ENCODE data around the gene SLC7A6OS.
"Not testable (repeated sequence)": the region's sequence is repeated elsewhere in the genome, so short reads cannot be mapped to it uniquely, and the experiment has no call there.

Gene SLC7A6OS

DNA sequence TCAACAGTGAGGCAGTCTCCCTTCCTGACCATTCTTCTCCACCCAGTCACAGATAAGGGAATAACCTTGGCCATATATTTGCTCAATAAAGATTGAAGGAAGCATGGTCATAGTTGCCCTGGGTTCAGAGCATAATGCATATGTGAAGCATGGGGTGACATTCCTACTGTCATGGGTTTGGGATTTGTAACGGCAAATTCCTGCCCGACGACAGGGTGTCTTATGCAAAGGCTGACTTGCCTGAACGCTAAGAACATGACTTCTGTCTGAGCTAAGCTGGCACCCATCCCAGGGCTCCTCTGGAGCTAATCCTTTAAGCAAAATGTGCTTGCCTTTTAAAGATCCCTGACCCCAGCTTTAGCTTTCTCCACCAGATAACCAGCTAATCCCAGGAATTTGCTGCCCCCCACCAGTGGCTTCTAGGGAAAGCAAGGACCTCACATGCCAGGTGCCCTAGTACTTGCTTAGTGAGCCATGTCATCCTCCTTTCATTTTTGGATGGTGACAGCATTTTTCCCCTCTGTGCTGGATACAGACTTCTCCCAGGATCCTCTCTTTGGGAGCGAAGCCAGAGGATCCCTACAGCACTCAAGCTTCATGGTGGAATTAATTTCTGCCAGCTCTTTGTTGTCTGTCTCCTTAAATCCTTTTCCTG is 11.7 kb downstream of the SLC7A6OS start:
- DNase-seq (ENCODE audit: low read depth in 2 of 2) = no peak

DNA sequence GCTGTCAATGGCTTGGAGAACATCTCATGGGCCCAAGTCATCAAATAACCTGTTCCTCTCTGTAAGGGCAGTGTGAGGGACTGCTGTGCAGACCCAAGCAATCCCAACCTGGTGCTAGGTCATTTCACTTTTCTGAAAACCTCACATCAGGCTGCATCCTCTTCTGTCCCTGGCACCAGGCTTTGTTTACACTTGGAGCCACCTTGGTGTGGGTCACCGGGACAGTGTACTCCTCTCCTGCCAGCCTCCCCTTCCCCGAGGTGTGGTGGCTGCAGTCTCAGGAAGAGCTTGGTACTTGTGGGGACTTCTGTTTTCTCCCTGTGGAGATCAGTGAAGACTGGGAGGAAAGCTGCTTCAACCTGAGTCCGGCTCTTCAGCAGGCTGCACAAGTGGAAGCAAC is 12.4 kb downstream of the SLC7A6OS start:
- DNase-seq (ENCODE audit: low read depth in 2 of 2) = no peak

DNA sequence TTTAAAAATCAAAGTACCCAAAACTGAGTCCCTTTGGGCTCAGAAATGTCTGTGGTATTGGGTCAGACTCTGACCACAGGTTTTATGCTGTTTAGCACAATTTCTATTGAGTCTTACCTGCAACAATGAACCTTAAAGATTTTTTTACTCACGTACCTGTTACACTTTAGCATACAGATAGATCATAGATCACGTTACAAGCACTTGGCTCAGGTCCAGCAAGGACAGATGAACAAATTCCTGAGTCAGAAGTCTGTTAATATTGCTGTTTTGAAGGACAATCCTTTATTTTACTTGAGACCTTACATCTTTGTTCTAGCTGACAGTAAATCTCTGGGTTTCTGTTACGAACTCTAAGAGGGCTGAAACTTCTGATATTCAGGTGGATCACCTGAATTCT is 12.8 kb downstream of the SLC7A6OS start:
- no peak for DNase-seq (ENCODE audit: low read depth in 2 of 2)

DNA sequence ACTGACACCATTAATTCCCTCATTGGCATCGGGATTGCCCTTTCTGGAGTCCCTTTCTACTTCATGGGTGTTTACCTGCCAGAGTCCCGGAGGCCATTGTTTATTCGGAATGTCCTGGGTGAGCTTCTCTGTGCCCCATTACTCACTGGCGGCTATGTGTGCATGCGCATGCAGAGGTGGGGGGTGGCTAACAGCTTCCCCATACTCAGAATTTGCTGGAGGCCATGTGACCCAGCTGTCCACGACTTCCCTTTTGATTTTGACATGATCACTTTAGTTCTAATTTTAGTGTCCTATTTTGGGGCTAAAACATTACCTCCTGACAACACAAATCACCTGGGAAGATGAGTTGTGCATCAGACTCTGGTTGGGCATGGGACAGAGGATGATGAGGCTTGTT is 14.1 kb downstream of the SLC7A6OS start:
- no peak for DNase-seq (ENCODE audit: low read depth in 2 of 2)

DNA sequence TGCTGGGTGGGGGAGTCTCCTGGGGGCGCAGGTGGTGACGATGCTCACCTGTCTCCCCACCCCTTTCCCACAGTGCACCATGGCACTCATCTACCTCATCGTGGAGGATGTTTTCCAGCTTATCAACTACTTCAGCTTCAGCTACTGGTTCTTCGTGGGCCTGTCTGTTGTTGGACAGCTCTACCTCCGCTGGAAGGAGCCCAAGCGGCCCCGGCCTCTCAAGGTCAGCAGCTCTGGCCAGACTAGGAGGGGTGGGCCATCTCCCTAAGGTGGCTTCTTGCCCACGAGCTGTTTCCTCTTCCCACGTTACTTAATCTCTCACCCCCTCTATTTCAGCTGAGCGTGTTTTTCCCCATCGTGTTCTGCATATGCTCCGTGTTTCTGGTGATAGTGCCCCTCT is 14.5 kb downstream of the SLC7A6OS start:
- DNase-seq (ENCODE audit: low read depth in 2 of 2) = no peak

DNA sequence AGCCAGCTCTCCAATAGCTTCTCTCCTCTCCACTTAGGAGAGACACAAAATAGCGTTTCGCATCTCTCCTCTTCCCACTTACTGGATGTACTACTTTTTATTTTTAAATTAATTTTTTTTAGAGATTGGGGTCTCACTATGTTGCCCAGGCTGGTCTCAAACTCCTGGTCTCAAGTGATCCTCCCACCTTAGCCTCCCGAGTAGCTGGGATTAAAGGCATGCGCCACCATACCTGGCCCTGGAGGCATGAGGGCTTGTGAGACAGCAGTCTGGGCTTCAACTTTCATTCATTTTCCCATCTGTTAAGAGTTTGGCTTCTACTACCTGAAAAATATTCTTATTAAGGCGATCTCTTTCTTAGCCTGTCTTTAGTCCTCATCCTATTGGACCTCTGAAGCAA is 18.3 kb downstream of the SLC7A6OS start:
- DNase-seq (ENCODE audit: low read depth in 2 of 2) = no peak

DNA sequence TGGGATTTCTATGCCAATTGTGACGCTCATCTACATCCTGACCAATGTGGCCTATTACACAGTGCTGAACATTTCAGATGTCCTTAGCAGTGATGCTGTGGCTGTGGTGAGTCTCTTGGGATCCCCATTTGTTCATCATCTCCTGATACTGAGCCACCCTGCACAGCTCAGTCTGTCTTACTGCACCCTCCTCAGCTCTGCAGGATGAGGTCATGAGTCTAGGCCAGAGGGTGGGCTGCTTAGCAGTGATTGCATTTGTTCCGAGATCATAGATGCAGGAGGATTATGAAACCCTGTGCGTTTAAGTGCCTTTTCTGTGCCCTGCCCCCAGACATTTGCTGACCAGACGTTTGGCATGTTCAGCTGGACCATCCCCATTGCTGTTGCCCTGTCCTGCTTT is 19.5 kb downstream of the SLC7A6OS start:
- DNase-seq (ENCODE audit: low read depth in 2 of 2) = no peak

GRCh38 chr16:68290450-68290849 is 20.3 kb downstream of the SLC7A6OS start:
- DNase-seq (ENCODE audit: low read depth in 2 of 2) = no peak

DNA sequence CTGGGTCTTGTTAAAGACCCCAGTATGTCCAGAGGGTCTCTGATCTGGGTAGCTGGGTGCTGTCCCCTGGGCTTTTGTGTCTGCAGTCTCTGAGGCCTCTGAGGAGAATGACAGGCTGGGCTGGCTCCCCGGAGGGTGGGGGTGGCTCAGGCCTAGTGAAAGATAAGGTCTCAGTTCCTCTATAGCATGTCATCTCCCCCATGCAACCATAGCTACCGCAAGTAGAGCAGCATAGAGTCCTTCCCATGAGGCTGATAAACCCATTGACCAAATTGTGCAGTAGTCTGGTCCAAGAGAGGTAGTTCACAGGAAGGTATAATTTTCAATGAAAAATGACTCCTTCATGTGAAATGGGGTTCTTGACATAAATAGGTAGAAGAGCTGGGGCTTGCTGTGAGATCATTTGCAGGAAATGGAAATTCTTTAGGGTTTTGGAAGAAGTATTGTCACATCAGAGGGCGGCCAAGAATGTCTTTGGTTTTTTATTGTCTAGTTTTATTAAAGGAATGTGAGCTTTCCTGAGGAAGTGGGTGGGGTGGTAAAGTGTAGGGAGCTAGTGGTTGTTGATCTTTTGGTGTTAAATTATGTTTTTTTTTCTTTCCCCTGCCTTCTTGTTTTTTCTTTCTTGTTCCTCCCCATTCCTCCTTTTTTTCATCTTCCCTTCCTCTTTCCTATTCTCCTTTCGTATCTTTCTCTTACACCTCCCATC is 21.0 kb downstream of the SLC7A6OS start:
- peak; percentile 40 to 62 for DNase-seq (ENCODE audit: low read depth in 2 of 2)

DNA sequence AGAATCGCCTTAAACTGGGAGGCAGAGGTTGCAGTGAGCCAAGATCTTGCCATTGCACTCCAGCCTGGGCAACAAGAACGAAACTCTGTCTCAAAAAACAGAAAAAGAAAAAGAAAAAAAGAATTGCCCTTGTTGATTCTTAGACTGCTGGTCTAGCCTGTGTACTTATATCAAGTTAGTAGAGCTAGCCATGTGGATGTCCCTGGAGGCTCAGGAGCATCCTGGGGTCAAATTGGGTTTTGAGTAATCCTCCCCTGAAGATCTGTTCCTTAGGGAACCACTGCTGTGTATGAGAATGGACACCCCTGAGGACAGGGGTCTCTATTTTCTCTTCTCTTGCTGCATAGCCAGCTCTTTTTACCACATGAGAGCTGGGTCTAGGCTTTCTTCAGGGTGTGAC is 21.5 kb downstream of the SLC7A6OS start:
- no peak for DNase-seq (ENCODE audit: low read depth in 2 of 2)

GRCh38 chr16:68288796-68289195 is 21.9 kb downstream of the SLC7A6OS start:
- not testable (repeated sequence) for DNase-seq (ENCODE audit: low read depth in 2 of 2)

- DNase-seq (ENCODE audit: low read depth in 2 of 2) = no peak
Observed at GRCh38 chr16:68288252-68288650, 22.5 kb downstream of the SLC7A6OS start.

- no peak for DNase-seq (ENCODE audit: low read depth in 2 of 2)
Observed at GRCh38 chr16:68287276-68288251, 23.2 kb downstream of the SLC7A6OS start.

- DNase-seq (ENCODE audit: low read depth in 2 of 2) = no peak
Observed at GRCh38 chr16:68286153-68287074, 24.3 kb downstream of the SLC7A6OS start.

- no peak for DNase-seq (ENCODE audit: low read depth in 2 of 2)
Observed at GRCh38 chr16:68285683-68286082, 25.1 kb downstream of the SLC7A6OS start.

- DNase-seq (ENCODE audit: low read depth in 2 of 2) = no peak
Observed at GRCh38 chr16:68284847-68285246, 25.9 kb downstream of the SLC7A6OS start.

DNA sequence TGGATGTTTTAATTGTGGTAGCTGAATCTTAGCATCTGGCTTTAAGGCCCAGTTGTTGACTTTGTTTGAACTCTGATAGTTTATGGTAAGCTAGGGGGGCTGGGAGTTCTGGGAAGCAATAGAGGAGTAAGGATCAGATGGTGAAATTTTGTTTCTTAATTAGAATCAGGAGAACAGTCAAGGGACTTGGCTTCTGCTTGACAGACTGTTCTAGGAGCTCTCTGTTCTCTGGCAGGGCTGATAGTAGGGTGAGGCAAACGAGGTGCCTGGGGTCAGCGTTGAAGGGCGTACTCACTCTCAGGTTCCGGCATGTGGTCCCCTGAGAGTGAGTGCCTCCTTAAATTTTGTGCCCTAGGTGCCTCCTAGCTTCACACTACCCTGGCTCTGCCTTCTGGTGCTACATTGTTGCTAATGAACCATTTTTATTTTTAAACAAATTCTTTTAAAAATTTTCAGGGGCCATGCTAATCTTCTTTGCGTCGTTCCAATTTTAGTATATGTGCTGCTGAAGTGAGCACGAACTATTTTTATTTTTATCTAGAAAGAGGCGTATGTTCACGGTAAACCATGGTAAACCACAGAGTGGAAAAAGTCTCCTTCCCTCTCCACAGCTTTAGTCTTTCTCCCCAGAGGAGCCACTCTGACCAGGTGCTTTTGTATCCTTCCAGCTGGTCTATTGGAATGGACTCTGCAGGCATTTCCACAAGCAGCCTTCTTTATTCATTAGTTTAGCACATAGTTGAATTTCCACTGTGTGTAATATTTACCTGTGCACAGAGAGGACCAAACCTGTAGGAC is 26.7 kb downstream of the SLC7A6OS start:
- DNase-seq (ENCODE audit: low read depth in 2 of 2) = no peak

DNA sequence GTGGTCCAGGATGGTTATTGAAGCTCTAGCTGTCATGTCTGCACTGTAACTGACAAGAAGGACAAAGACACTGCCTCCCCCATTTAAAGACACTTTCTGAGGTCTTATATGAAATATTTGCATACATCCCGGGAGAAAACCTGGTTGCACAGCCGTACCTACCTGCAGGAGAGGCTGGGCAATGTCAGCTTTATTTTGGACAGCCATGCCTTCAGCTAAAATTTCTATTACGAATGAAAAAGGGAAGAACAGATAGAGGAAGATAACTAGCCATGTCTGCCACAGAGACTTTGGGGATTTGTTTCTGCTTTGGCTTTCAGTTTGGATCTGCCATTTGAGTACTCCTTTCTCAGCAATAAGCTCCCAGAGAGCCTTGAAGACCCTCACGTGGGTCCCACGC is 27.4 kb downstream of the SLC7A6OS start:
- DNase-seq (ENCODE audit: low read depth in 2 of 2) = no peak

- DNase-seq (ENCODE audit: low read depth in 2 of 2) = no peak
Observed at GRCh38 chr16:68282064-68282452, 28.7 kb downstream of the SLC7A6OS start.

DNA sequence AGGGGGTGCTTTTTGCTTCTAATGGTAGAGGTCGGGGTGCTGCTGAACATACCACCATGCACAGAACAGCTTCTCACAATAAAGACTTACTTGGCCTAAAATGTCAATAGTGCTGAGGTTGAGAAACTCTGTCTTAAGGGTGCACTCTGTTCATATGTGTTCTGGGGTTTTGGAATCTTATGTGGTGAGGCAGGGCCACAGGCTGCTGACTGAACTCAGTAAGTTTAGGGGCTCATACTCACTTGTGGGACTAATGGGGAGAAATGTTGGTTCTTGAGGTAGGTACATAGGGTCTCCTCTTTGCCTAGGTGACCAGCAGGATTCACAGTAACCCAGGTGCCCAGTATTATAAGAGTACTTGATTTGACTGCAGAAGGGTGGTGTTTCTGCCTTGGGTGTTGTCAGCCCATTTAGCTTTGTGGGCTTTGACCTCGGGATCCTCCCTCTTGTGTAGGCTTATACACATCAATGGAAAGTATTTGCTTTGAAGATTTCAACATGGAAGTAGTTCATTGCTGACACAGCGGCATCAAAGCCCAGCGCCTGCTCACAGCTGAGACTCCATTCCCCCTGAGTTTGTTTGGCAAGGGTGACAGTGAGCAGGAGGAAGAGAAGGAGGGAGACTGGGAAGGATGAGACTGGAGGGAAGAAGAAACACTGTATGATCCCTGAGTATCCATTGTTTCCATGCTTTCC is 29.2 kb downstream of the SLC7A6OS start:
- no peak for DNase-seq (ENCODE audit: low read depth in 2 of 2)
